ENCODE data around the gene NDUFB10. TPM values are rescaled to one million over a fixed set of nuclear protein-coding genes. Genes with fewer than 3 reads are reported as not detected.
"Not testable (repeated sequence)": the region's sequence is repeated elsewhere in the genome, so short reads cannot be mapped to it uniquely, and the experiment has no call there.

NDUFB10 gene
- total RNA-seq, 4 donors from 2014 or later = 172 to 215 (median 189) TPM

DNA sequence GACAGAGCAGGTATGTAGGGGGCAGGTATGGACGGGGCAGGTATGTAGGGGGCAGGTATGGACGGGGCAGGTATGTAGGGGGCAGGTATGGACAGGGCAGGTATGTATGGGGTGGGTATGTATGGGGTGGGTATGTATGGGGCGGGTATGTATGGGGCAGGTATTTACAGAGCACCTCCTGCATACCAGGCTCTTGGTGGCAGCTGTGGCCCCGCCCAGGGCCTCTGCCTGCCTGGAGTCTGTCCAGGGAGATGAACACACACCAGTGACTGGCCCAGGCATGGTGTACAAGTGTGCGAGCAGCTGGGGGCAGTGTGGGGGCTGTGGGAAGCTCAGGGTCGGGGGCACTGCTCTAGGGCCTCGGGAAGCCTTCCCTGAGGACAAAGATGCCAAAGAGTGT lies 9.3 kb upstream of the NDUFB10 start:
- WGBS, 2 donors = 33 to 45% methylated on average over 2 to 6 of the region's 7 CpGs
- DNase-seq = no peak
- TF ChIP-seq, protein P1, sequence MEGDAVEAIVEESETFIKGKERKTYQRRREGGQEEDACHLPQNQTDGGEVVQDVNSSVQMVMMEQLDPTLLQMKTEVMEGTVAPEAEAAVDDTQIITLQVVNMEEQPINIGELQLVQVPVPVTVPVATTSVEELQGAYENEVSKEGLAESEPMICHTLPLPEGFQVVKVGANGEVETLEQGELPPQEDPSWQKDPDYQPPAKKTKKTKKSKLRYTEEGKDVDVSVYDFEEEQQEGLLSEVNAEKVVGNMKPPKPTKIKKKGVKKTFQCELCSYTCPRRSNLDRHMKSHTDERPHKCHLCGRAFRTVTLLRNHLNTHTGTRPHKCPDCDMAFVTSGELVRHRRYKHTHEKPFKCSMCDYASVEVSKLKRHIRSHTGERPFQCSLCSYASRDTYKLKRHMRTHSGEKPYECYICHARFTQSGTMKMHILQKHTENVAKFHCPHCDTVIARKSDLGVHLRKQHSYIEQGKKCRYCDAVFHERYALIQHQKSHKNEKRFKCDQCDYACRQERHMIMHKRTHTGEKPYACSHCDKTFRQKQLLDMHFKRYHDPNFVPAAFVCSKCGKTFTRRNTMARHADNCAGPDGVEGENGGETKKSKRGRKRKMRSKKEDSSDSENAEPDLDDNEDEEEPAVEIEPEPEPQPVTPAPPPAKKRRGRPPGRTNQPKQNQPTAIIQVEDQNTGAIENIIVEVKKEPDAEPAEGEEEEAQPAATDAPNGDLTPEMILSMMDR (IDR thresholded peaks at IDR 0.05) = peak in 1 of 6 experiments; percentile 15
- TF ChIP-seq POLR2A (IDR thresholded peaks at IDR 0.05) = no peak
- H3K9me3 ChIP-seq = no peaks in the 10 kb centered on the region
- no peak overlapping the region for H3K4me3 ChIP-seq
- no peaks in the 10 kb centered on the region for H3K36me3 ChIP-seq
- peak overlapping the region in 3 of 4 donors; percentile 29 to 58 (median 39) for H3K27ac ChIP-seq
- peaks cover 0 to 23% (median 10%) of the 10 kb centered on the region in 3 donors for H3K4me1 ChIP-seq
- no peaks in the 10 kb centered on the region for H3K27me3 ChIP-seq
- intact Hi-C loops (cut with DNase I) = no loop called here

DNA sequence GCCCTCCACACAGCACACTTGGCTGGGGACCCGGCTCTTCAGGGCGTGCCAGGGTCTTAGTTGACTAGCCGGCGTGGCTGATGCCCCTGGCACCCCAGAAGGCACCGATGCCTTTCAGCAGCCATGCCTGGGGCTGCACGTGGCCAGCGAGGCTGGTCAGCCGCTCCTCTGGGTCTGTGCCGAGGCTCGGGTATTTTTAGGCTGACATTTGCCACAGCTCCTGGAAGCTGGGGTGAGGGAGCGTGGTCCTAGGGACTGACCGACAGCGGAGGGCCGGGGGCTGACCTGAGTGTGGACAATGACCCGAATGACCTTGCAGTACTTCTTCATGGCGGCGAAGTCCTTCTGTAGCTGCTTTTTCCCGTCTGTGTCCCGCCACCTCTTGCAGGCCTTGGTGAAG lies 8.8 kb upstream of the NDUFB10 start:
- WGBS, 2 donors = 47 to 100% methylated on average over 1 to 6 of the region's 19 CpGs
- Histone ChIP-seq H3K27me3 (no peaks in the 10 kb centered on the region), H3K27ac (peak overlapping the region in 3 of 4 donors; percentile 29 to 58 (median 39)), H3K36me3 (no peaks in the 10 kb centered on the region), H3K4me3 (no peak overlapping the region), H3K9me3 (no peaks in the 10 kb centered on the region), H3K4me1 (peaks cover 0 to 23% (median 10%) of the 10 kb centered on the region in 3 donors)
- intact Hi-C loops (cut with DNase I) = no loop called here
- no peak for DNase-seq
- TF ChIP-seq, protein P1 (IDR thresholded peaks at IDR 0.05) = no peak
- TF ChIP-seq POLR2A (IDR thresholded peaks at IDR 0.05) = no peak

DNA sequence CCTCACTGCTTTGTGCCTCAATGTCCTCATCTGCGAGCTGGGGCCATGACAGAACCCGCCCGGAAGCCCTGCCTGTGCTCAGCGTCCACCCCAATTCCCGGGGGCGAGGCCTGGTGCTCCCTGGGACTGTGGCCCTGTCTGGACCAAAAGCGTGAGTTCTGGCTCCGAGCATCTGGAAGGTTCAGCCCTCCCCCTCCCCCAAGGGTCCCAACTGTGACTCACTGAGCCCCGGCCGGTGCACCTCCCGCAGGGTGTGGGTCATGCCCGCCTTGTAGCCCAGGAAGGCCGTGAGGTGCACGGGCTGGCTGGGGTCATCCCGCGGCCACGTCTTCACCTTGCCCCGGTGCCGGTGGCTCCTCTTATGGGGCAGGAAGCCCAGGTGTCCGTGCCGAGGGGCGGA lies 5.6 kb upstream of the NDUFB10 start:
- DNase-seq = no peak
- 80% methylated on average over 2 of the region's 22 CpGs; no CpG with 5 or more reads in 1 of the 2 donors for WGBS, 2 donors
- Histone ChIP-seq H3K4me3 (no peak overlapping the region), H3K36me3 (no peaks in the 10 kb centered on the region), H3K27ac (no peak overlapping the region), H3K9me3 (no peaks in the 10 kb centered on the region), H3K27me3 (no peaks in the 10 kb centered on the region), H3K4me1 (peaks cover 0 to 25% (median 10%) of the 10 kb centered on the region in 3 donors)
- no peak for TF ChIP-seq POLR2A (IDR thresholded peaks at IDR 0.05)
- TF ChIP-seq, protein P1 (IDR thresholded peaks at IDR 0.05) = no peak
- intact Hi-C loops (cut with DNase I) = no loop called here

DNA sequence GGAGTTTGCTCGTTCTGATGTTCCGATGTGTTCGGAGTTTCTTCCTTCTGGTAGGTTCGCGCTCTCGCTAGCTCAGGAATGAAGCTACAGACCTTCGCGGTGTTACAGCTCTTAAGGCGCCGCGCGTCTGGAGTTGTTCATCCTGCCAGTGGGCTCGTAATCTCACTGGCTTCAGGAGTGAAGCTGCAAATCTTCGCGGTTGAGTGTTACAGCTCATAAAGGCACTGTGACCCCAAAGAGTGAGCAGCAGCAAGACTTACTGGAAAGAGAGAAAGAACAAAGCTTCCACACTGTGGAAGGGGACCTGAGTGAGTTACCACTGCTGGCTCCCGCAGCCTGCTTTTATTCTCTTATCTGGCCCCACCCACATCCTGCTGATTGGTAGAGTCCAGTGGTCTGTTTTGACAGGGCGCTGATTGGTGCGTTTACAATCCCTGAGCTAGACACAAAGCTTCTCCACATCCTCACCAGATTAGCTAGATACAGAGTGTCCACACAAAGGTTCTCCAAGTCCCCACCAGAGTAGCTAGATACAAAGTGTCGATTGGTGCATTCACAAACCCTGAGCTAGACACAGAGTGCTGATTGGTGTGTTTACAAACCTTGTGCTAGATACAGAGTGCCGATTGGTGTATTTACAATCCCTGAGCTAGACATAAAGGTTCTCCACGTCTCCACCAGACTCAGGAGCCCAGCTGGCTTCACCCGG lies 1.8 kb upstream of the NDUFB10 start:
- WGBS, 2 donors = 80 to 89% methylated on average over 2 to 15 of the region's 22 CpGs
- DNase-seq; H3K27ac ChIP-seq; H3K4me3 ChIP-seq; H3K9me3 ChIP-seq; H3K27me3 ChIP-seq; intact Hi-C loops (cut with DNase I): not testable (repeated sequence)
- H3K36me3 ChIP-seq = peaks cover 8 to 18% (median 10%) of the 10 kb centered on the region in 3 donors
- peaks cover 12 to 47% (median 26%) of the 10 kb centered on the region in 3 donors for H3K4me1 ChIP-seq

DNA sequence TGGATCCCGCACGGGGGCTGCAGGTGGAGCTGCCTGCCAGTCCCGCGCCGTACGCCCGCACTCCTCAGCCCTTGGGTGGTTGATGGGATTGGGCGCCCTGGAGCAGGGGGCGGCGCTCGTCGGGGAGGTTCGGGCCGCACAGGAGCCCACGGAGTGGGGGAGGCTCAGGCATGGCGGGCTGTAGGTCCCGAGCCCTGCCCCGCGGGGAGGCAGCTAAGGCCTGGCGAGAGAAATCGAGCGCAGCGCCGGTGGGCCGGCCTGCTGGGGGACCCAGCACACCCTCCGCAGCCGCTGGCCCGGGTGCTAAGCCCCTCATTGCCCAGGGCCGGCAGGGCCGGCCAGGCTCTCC lies 1.2 kb upstream of the NDUFB10 start:
- no CpG with 5 or more reads among the region's 30 CpGs for WGBS, 2 donors
- DNase-seq; H3K27ac ChIP-seq; H3K27me3 ChIP-seq; H3K4me3 ChIP-seq; H3K9me3 ChIP-seq; intact Hi-C loops (cut with DNase I): not testable (repeated sequence)
- Histone ChIP-seq H3K4me1 (peaks cover 18 to 47% (median 28%) of the 10 kb centered on the region in 3 donors), H3K36me3 (peaks cover 8 to 24% (median 14%) of the 10 kb centered on the region in 3 donors)

DNA sequence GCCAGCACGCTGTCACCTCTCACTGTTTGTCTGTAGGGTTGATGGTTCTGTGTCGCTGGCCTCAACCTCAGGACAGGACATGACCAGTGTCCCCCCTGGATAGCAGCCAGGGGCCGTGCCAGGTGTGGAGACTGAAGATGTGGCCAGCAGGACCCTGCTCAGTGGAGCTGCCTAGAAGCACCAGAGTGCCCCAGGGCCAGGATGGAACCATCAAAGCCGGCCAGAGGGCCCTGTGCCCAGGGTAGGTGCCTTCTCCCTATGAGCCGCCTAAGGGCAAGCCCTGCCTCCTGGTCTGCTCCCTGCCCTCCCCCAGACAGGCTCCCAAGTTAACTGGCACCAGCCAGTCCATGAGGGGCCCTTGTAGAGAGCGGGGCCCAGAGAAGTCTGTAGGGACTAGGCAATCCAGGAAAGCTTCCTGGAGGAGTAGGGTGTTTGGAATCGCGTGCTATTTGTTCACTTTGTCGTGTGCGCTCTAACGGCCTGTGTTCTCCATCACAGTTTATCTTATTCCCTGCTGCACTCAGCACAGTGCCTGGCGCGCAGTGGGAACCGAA lies 546 bp upstream of the NDUFB10 start:
- peaks cover 8 to 30% (median 14%) of the 10 kb centered on the region in 3 donors for H3K36me3 ChIP-seq
- no peak for DNase-seq
- intact Hi-C loops (cut with DNase I) = no loop called here
- TF ChIP-seq, protein P1 (IDR thresholded peaks at IDR 0.05) = no peak
- no peak for TF ChIP-seq POLR2A (IDR thresholded peaks at IDR 0.05)
- no peaks in the 10 kb centered on the region for H3K27me3 ChIP-seq
- 19 to 25% methylated on average over 11 of the region's 14 CpGs for WGBS, 2 donors
- H3K4me1 ChIP-seq = peaks cover 24 to 52% (median 35%) of the 10 kb centered on the region in 3 donors
- H3K27ac ChIP-seq = peak overlapping the region; percentile 39 to 91 (median 88)
- no peaks in the 10 kb centered on the region for H3K9me3 ChIP-seq
- H3K4me3 ChIP-seq = peak overlapping the region; percentile 63 to 95 (median 72)

All from esophagus squamous epithelium (tissue), 5 donors.